ENCODE data around the gene KIAA0319L. TPM values are rescaled to one million over a fixed set of nuclear protein-coding genes. Genes with fewer than 3 reads are reported as not detected.

The KIAA0319L gene
- total and polyA plus RNA-seq, 12 donors, result 26.5 to 278 (median 76.8) TPM

GRCh38 chr1:35386959-35387358 is 170.2 kb downstream of the KIAA0319L start:
- WGBS, 4 donors, result 85 to 91% (median 90%) methylated on average over 6 of the region's 6 CpGs
- no peak overlapping the region for H3K27ac ChIP-seq

GRCh38 chr1:35386290-35386689 is 170.9 kb downstream of the KIAA0319L start:
- WGBS, 4 donors, result 95 to 98% (median 96%) methylated on average over 7 of the region's 7 CpGs

More at GRCh38 chr1:35386959-35387358, 170.2 kb downstream of the KIAA0319L start:
- Histone ChIP-seq H3K36me3 (replicated peaks in 1 of 2) (peaks cover 0 to 28% of the 10 kb centered on the region in 2 donors), H3K27me3 (no peaks in the 10 kb centered on the region), H3K4me3 (no peak overlapping the region), H3K4me1 (replicated peaks in 1 of 2) (no peaks in the 10 kb centered on the region), H3K9me3 (replicated peaks in 1 of 3) (no peaks in the 10 kb centered on the region)
- intact Hi-C loops (cut with DNase I), result no loop called here
- no peak for TF ChIP-seq POLR2A (IDR thresholded peaks at IDR 0.05)
- DNase-seq, result no peak

More at GRCh38 chr1:35386290-35386689, 170.9 kb downstream of the KIAA0319L start:
- H3K27ac ChIP-seq, result no peak overlapping the region
- TF ChIP-seq CTCF (IDR thresholded peaks at IDR 0.05) (no peak), POLR2A (IDR thresholded peaks at IDR 0.05) (no peak)
- peaks cover 0 to 28% of the 10 kb centered on the region in 2 donors for H3K36me3 ChIP-seq (replicated peaks in 1 of 2)
- H3K4me1 ChIP-seq (replicated peaks in 1 of 2), result no peaks in the 10 kb centered on the region
- DNase-seq, result no peak
- no peaks in the 10 kb centered on the region for H3K27me3 ChIP-seq
- intact Hi-C loops (cut with DNase I), result no loop called here
- H3K9me3 ChIP-seq (replicated peaks in 1 of 3), result no peaks in the 10 kb centered on the region
- H3K4me3 ChIP-seq, result no peak overlapping the region

Other genes starting within 250 kb of the KIAA0319L start
- 10 to 100 TPM; 16.2 to 49.3 (median 43.1) TPM for gene NCDN, start 396 bp upstream of the KIAA0319L start, total RNA-seq
- 10 to 100 TPM; 12.0 to 28.7 (median 18.3) TPM for gene NCDN, start 396 bp upstream of the KIAA0319L start, polyA plus RNA-seq
- under 1 TPM in 6 of 9 donors, not detected in 3; 0.21 to 0.69 (median 0.46) TPM for gene TFAP2E, start 15.9 kb upstream of the KIAA0319L start, total RNA-seq
- 1 to 10 TPM in 2 of 3 donors, not detected in 1; 1.6 to 2.1 TPM for gene TFAP2E, start 15.9 kb upstream of the KIAA0319L start, polyA plus RNA-seq
- gene PSMB2, start 84.1 kb upstream of the KIAA0319L start, total RNA-seq, result 10 to 100 TPM; 34.9 to 70.0 (median 52.0) TPM
- 100 to 1,000 TPM in 1 of 3 donors, 10 to 100 TPM in 2; 23.5 to 120 (median 25.3) TPM for gene PSMB2, start 84.1 kb upstream of the KIAA0319L start, polyA plus RNA-seq
- gene C1orf216, start 161.5 kb upstream of the KIAA0319L start, total RNA-seq, result 10 to 100 TPM; 11.1 to 25.0 (median 14.6) TPM
- 10 to 100 TPM in 1 of 3 donors, 1 to 10 TPM in 2; 6.2 to 12.6 (median 7.5) TPM for gene C1orf216, start 161.5 kb upstream of the KIAA0319L start, polyA plus RNA-seq
- 1 to 10 TPM in 3 of 9 donors, under 1 TPM in 5, not detected in 1; 0.12 to 5.8 (median 0.72) TPM for gene CLSPN, start 212.6 kb upstream of the KIAA0319L start, total RNA-seq
- gene CLSPN, start 212.6 kb upstream of the KIAA0319L start, polyA plus RNA-seq, result 1 to 10 TPM in 1 of 3 donors, under 1 TPM in 2; 0.10 to 1.3 (median 0.32) TPM